Heart left ventricle (tissue), 13 donors: Measurements from ENCODE around the gene OR5B2.

Source experiments
- CTCF ChIP-seq, 12 donors: fragments of 200-600 bp; sonication (generic) in 4 of 12; IDR thresholded peaks; one replicate each; pipeline versions ENCODE4 v1.5.0 to v1.8.0; 2018 to 2022; ENCODE audit warnings: antibody characterized with exemption in 12 of 12, mild to moderate bottlenecking in 5 of 12
- POLR2A ChIP-seq, 2 donors: fragments of 450-650 bp; IDR thresholded peaks; one replicate each; pipeline ENCODE4 v1.6.1; 2017; ENCODE audit warnings: antibody characterized with exemption in 2 of 2, mild to moderate bottlenecking in 2 of 2, moderate library complexity in 2 of 2
- donor health status: ischemic (EF 13 %, LVEDD 7.1; RV severe dilation, severe dysfunction).
- donor health status: DM: no; HTN: yes; CAD: no.
- donor health status: DM: no; HTN: no; CAD: no.
- donor health status: ischemic (EF 25% LVEDD 6.9; RV normal size, moderate dysfunction).
- donor health status: ischemic (EF 25% LVEDD 5.7; RV mildly dilated, moderate dysfunction).
- donor health status: ischemic (EF 35%, LVEDD 5.7; RV mildly dilated, moderate dysfunction).
- donor health status: nonischemic (EF 11% LVEDD 7.7; RV severe dilation, severe dysfunction).
- donor health status: DM: yes; HTN: yes; CAD: no.
- donor health status: PGD.
- donor health status: ischemic (EF 29% LVEDD 5.4; RV normal size, mild dysfunction).
- donor health status: nonischemic (EF 23%, LVEDD 6.1; RV moderate dilation, normal function).

- no peak for TF ChIP-seq CTCF (IDR thresholded peaks at IDR 0.05)
- TF ChIP-seq POLR2A (IDR thresholded peaks at IDR 0.05): no peak
Observed at GRCh38 chr11:58466293-58466692, 38.4 kb upstream of the OR5B2 start.
